SK-N-MC (cell line): Measurements from ENCODE around the gene SELENOW.

ENCODE experiments used
- DNase-seq: peaks from one replicate; pipeline ENCODE4 v3.0.0-alpha.2; 2011; ENCODE audit warnings: low read depth, low spot score
- H3K27ac ChIP-seq: fragments of 200-600 bp; sonication (generic); 2 replicates; pipeline ENCODE4 v1.5.1; 2016; ENCODE audit warnings: mixed run types
- H3K36me3 ChIP-seq: fragments of 200-600 bp; sonication (generic); 2 replicates; pipeline ENCODE4 v1.6.1; 2017; ENCODE audit warnings: antibody characterized with exemption, low read length, mixed read lengths; ENCODE audit not compliant: insufficient read depth
- H3K4me3 ChIP-seq: fragments of 200-600 bp; sonication (generic); 2 replicates; pipeline ENCODE4 v1.5.1; 2016
- H3K9ac ChIP-seq: fragments of 200-600 bp; sonication (generic); 2 replicates; pipeline ENCODE4 v1.8.0; 2017; ENCODE audit warnings: mixed run types, mixed read lengths; ENCODE audit not compliant: insufficient read length
- H3K9me3 ChIP-seq: fragments of 200-600 bp; sonication (generic); 2 replicates; pipeline ENCODE4 v1.6.1; 2017; ENCODE audit warnings: low read depth, mild to moderate bottlenecking, antibody characterized with exemption, low read length, moderate library complexity, mixed read lengths
- EZH2 ChIP-seq: fragments of 200-600 bp; sonication (generic); IDR thresholded peaks from one replicate; pipeline ENCODE4 v1.6.1; 2017; ENCODE audit warnings: antibody characterized with exemption
- FOXP2 ChIP-seq: optimal IDR thresholded peaks from 2 replicates; pipeline ENCODE3; 2011; ENCODE audit warnings: mild to moderate bottlenecking, moderate library complexity; ENCODE audit not compliant: insufficient read depth; ENCODE audit errors: extremely low read length, control extremely low read depth
- POLR2AphosphoS5 ChIP-seq: IDR thresholded peaks from 2 replicates; pipeline ENCODE4 v1.6.1; 2012; ENCODE audit warnings: mild to moderate bottlenecking, low read depth, low read length, borderline replicate concordance

The SELENOW gene

DNA sequence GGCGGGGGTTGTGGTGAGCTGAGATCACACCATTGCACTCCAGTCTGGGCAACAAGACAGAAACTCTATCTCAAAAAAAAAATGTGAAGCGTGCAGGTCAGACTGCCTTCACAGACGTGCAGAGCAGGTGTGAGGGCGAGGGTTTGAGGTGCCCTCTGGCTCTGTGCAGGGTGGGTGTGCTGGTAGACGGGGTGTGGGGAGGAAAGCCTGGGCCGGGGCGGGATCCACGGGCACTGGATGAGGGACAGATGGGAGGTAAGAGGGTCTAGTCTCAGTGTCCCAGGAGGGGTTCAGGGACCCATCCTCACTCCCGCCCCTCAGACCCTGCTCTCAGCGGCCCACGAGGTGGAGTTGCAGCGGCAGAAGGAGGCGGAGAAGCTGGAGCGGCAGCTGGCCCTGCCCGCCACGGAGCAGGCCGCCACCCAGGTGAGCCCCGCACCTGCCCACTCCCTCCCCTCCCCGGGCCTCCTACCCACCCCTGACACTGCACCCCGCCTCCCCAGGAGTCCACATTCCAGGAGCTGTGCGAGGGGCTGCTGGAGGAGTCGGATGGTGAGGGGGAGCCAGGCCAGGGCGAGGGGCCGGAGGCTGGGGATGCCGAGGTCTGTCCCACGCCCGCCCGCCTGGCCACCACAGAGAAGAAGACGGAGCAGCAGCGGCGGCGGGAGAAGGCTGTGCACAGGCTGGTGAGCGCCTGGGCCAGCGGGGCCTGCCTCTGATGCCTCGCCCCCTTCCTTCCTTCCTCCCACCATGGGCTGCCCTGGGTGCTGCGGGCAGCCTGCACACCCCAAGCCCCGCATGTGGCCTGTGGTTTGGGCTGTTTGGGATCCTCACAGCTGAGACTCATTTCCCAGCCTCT is 24.1 kb upstream of the SELENOW start:
- Histone ChIP-seq H3K9ac (no peak overlapping the region), H3K4me3 (no peak overlapping the region), H3K27ac (no peak overlapping the region), H3K9me3 (no peaks in the 10 kb centered on the region), H3K36me3 (peaks cover 79% of the 10 kb centered on the region)
- DNase-seq: no peak
- TF ChIP-seq FOXP2 (no peak), EZH2 (no peak), POLR2AphosphoS5 (no peak)

DNA sequence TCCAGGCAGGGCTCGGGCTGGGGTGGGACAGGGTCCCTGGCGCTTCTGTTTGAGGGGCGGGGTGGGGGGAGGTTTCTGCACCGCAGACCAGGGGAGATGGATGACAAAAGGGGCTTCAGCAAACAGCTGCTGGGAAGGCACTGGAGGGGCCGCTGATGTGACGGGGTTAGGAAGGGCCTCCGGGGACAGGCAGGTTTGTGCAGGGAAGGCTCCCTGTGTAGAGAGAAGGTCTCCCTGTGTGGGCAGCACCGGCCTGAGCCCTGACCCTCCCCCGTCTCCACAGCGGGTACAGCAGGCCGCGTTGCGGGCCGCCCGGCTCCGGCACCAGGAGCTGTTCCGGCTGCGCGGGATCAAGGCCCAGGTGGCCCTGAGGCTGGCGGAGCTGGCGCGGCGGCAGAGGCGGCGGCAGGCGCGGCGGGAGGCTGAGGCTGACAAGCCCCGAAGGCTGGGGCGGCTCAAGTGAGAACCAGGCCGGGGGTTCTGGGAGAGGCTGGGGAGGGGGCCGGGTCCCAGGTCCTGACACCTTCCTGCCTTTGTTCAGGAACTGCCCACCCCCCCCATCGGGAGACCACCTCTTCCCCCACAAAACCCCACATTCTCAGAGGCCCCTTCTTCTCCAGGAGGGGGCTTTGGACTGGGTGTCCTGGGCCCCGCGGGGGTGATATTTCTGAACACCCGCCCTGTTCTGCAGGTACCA is 23.3 kb upstream of the SELENOW start:
- Histone ChIP-seq H3K4me3 (no peak overlapping the region), H3K9ac (no peak overlapping the region), H3K36me3 (peaks cover 71% of the 10 kb centered on the region), H3K9me3 (no peaks in the 10 kb centered on the region), H3K27ac (no peak overlapping the region)
- DNase-seq: no peak
- no peak for TF ChIP-seq POLR2AphosphoS5
- no peak for TF ChIP-seq EZH2
- TF ChIP-seq FOXP2: no peak

DNA sequence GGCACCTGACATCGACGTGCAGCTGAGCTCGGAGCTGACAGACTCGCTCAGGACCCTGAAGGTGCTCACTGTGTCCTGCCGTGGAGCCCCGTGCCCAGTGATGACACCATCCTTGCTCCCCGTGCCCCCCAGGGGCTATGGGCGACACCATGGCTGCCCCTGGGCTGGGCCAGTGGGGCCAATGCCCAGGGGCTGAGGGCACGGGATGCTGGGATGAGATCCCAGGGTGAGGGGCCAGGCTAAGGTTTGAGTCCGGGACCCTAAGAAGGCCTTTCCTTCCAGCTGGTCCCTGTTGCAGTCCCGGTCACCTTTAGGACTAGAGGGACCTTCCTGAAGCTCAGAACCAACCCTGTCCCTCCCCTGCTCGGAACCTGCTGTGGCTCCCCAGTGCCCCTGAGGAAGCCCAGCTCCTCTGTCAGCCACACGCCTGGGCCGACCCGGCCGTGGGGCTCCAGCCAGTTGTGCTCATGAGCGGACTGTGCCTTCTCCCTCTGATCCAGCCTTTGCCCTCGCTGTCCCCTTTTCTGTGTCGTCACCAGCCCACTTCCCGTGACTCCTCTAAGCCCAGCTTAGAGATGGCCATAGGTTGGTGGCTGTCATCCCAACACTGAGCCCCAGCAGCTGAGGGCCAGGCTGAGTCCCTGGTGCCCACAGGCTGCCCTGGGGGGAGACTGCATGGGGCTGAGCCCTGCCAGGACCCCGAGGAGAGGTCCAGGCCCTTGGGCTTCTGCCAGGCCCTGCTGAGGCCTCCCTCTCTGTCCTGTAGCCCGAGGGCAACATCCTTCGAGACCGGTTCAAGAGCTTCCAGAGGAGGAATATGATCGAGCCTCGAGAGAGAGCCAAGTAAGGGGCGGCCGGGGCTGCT is 22.5 kb upstream of the SELENOW start:
- DNase-seq: no peak
- TF ChIP-seq POLR2AphosphoS5: no peak
- no peak for TF ChIP-seq EZH2
- no peak for TF ChIP-seq FOXP2
- Histone ChIP-seq H3K36me3 (peaks cover 63% of the 10 kb centered on the region), H3K4me3 (no peak overlapping the region), H3K9me3 (no peaks in the 10 kb centered on the region), H3K9ac (no peak overlapping the region), H3K27ac (no peak overlapping the region)

DNA sequence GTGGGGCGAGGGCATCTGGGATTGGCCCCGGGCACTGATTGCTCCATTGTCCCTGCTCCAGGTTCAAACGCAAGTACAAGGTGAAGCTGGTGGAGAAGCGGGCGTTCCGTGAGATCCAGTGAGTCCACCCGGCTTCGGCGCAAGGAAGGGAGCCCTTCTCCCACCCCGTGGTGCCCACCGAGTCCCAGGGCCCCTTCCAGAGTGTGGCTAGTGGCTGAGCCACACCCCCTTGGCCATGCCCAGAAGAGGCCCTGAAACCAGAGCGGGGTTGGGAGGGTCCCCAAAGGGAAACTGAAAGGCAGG is 21.9 kb upstream of the SELENOW start:
- DNase-seq: no peak
- H3K4me3 ChIP-seq: no peak overlapping the region
- no peak overlapping the region for H3K9ac ChIP-seq
- TF ChIP-seq POLR2AphosphoS5: no peak
- no peak for TF ChIP-seq FOXP2
- no peak for TF ChIP-seq EZH2
- no peak overlapping the region for H3K27ac ChIP-seq
- H3K36me3 ChIP-seq: peaks cover 57% of the 10 kb centered on the region
- H3K9me3 ChIP-seq: no peaks in the 10 kb centered on the region

DNA sequence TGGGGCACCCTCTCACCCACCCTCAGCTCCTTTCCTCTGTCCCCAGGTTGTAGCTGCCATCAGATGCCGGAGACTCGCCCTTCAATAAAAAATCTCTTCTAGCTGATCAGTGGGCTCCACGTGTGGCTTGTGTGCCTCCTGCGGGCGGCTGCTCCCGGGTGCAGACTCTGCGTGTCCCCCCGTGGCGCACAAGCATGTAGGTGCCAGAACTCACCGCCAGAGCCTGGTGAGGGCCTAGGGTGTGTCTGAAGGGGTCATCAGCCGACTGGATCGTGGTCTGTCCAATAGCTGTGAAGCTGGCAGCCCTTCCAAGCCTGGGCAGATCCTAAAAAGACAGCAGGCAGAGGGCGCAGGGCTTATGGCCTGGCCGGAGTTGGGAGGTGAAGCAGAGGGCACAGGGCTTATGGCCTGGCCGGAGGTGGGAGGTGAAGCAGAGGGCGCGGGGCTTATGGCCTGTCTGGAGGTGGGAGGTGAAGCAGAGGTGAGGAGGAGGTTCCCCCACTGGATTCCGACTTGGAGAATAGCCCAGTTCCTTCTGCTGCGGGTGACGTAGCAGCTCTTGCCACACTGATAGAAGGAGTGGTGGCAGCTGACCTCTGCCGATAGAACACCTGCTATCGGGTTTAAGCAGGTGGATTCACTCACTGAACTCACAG is 21.4 kb upstream of the SELENOW start:
- Histone ChIP-seq H3K27ac (no peak overlapping the region), H3K4me3 (no peak overlapping the region), H3K9me3 (no peaks in the 10 kb centered on the region), H3K36me3 (peaks cover 54% of the 10 kb centered on the region), H3K9ac (no peak overlapping the region)
- TF ChIP-seq FOXP2: no peak
- TF ChIP-seq EZH2: no peak
- TF ChIP-seq POLR2AphosphoS5: no peak
- DNase-seq: no peak

DNA sequence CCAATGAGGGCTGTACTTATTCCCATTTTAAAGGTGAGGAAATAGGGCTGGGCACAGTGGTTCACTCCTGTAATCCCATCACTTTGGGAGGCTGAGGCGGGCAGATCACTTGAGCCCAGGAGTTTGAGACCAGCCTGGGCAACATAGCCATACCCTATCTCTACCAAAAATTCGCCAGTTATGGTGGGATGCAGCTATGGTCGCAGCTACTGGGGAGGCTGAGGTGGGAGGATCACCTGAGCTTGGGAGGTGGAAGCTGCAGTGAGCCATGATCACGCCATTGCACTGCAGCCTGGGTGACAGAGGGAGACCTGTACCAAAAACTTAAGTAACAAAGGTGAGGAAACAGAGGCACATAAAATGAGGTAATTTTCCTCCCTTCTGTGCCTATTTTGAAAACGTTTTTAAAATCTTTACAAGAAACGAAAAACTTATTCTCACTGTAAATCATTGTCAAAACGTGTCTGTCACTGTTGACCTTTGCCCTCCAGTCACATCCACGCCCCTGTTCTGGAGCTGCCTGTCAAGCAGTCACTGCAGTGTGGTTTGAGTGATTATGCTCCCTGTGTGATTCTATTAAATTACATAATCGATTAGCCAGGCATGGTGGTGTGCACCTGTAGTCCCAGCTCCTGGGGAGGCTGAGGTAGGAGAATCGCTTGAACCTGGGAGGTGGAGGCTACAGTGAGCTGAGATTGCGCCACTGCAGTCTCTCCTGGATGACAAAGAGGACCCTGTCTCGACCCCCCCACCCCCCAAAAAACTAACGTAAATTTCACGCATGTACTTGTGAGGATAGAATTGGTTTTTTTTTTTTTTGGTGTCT is 20.7 kb upstream of the SELENOW start:
- H3K9ac ChIP-seq: no peak overlapping the region
- no peak for TF ChIP-seq POLR2AphosphoS5
- TF ChIP-seq EZH2: no peak
- TF ChIP-seq FOXP2: no peak
- H3K4me3 ChIP-seq: no peak overlapping the region
- no peak overlapping the region for H3K27ac ChIP-seq
- peaks cover 47% of the 10 kb centered on the region; the same call in 1 of the 2 replicates for H3K36me3 ChIP-seq
- no peaks in the 10 kb centered on the region for H3K9me3 ChIP-seq
- DNase-seq: no peak

DNA sequence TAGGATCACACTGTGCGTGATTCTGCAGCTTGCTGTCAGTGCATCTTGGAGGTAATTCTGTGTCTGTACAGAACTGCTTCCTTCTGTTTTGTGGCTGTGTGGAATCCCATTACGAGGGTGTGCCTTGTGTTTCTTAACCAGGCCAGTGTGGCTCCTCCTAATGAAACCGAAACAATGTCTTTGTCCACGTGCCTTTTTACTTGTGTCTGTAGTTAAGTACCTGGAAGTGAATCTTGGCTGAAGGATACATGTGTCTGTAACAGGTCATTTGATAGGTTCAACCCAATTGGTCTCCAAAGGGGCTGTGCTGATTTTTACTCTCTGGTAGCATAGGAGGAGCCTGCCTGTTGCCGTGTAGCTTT is 20.1 kb upstream of the SELENOW start:
- H3K4me3 ChIP-seq: no peak overlapping the region
- no peak for DNase-seq
- no peak overlapping the region for H3K9ac ChIP-seq
- no peak overlapping the region for H3K27ac ChIP-seq
- no peak for TF ChIP-seq POLR2AphosphoS5
- TF ChIP-seq FOXP2: no peak
- TF ChIP-seq EZH2: no peak
- H3K36me3 ChIP-seq: peaks cover 41% of the 10 kb centered on the region; the same call in 1 of the 2 replicates
- H3K9me3 ChIP-seq: no peaks in the 10 kb centered on the region
